GF-D8 (cell line): ENCODE data around the gene AMH.

Source experiments
- DNase-seq: peaks from one replicate; lab custom pipeline; 2025; lab: John Stamatoyannopoulos, UW

Gene AMH

GRCh38 chr19:2249880-2250765, 1.0 kb downstream of the AMH start:
- no peak for DNase-seq

GRCh38 chr19:2250766-2251105, 1.6 kb downstream of the AMH start:
- DNase-seq: no peak

GRCh38 chr19:2251106-2252054, 2.3 kb downstream of the AMH start:
- DNase-seq: no peak

GRCh38 chr19:2252055-2252796, 3.1 kb downstream of the AMH start:
- no peak for DNase-seq

GRCh38 chr19:2252797-2253105, 3.6 kb downstream of the AMH start:
- DNase-seq: no peak

- DNase-seq: peak; percentile 43
Observed at GRCh38 chr19:2253106-2254063, 4.3 kb downstream of the AMH start.

GRCh38 chr19:2254064-2254872, 5.1 kb downstream of the AMH start:
- DNase-seq: no peak

- no peak for DNase-seq
Observed at GRCh38 chr19:2255112-2255845, 6.2 kb downstream of the AMH start.

- no peak for DNase-seq
Observed at GRCh38 chr19:2255982-2256685, 7.0 kb downstream of the AMH start, which contains the start of gene JSRP1. JSRP1 (minus strand) TSS chr19:2256417; CDS start chr19:2255314, 1,103 bp downstream.

- DNase-seq: no peak
Observed at GRCh38 chr19:2259336-2259735, 10.2 kb downstream of the AMH start.

- DNase-seq: no peak
Observed at GRCh38 chr19:2260341-2260805, 11.2 kb downstream of the AMH start.

GRCh38 chr19:2261438-2262172, 12.5 kb downstream of the AMH start:
- no peak for DNase-seq

GRCh38 chr19:2266183-2266993, 17.3 kb downstream of the AMH start:
- DNase-seq: peak; percentile 82

GRCh38 chr19:2268480-2268830, 19.3 kb downstream of the AMH start:
- no peak for DNase-seq

GRCh38 chr19:2268861-2269243, 19.7 kb downstream of the AMH start:
- no peak for DNase-seq

GRCh38 chr19:2269244-2270156, 20.4 kb downstream of the AMH start:
- DNase-seq: peak; percentile 90

GRCh38 chr19:2270157-2270422, 21.0 kb downstream of the AMH start:
- no peak for DNase-seq
